Sigmoid colon (tissue), 4 donors: ENCODE data around the gene SSMEM1.

ENCODE experiments used
- CTCF ChIP-seq, 4 experiments: fragments of 450-650 bp in 3 of 4; fragments of 200-600 bp in 1 of 4; IDR thresholded peaks; one replicate each; pipeline ENCODE4 v1.5.1; 2016 to 2019; ENCODE audit warnings: antibody characterized with exemption in 4 of 4, mild to moderate bottlenecking in 3 of 4, moderate library complexity in 2 of 4
- EP300 ChIP-seq, 4 donors: sonication (generic); formaldehyde crosslinking; IDR thresholded peaks; one replicate each; pipeline ENCODE4 v1.6.1; 2017; ENCODE audit warnings: antibody characterized with exemption in 4 of 4
- POLR2A ChIP-seq, 2 donors: fragments of 450-650 bp; IDR thresholded peaks; one replicate each; pipeline ENCODE4 v1.6.1; 2016; ENCODE audit warnings: antibody characterized with exemption in 2 of 2, mild to moderate bottlenecking in 2 of 2, moderate library complexity in 2 of 2
- POLR2AphosphoS5 ChIP-seq, 4 donors: sonication (generic); formaldehyde crosslinking; IDR thresholded peaks; one replicate each; pipeline ENCODE4 v1.6.1; 2017; ENCODE audit warnings: antibody characterized with exemption in 4 of 4

- TF ChIP-seq CTCF (IDR thresholded peaks at IDR 0.05): no peak
- TF ChIP-seq POLR2A (IDR thresholded peaks at IDR 0.05): no peak
- TF ChIP-seq POLR2AphosphoS5 (IDR thresholded peaks at IDR 0.05): no peak
- TF ChIP-seq EP300 (IDR thresholded peaks at IDR 0.05): no peak
Observed at GRCh38 chr7:130160023-130160422, 47.6 kb upstream of the SSMEM1 start.
